NCI-H460 (cell line): ENCODE measurements around the gene VENTX. TPM values are rescaled to one million over a fixed set of nuclear protein-coding genes. Genes with fewer than 3 reads are reported as not detected.

Experiments
- DNase-seq: peaks from one replicate; pipeline ENCODE4 v3.0.0-alpha.2; 2016; ENCODE audit warnings: low read depth; ENCODE audit errors: extremely low read depth
- total RNA-seq: library from RNA; depleted of rRNA; stranded (reverse); fragments of >200 nt; shearing (Covaris generic); gene quantifications from 2 replicates; pipeline ENCODE4 v1.2.3, GENCODE V29; 2014

VENTX gene
- total RNA-seq, 1 experiment from 2014 or later = not detected

- DNase-seq = no peak
Measured at GRCh38 chr10:133201948-133202725, 35.5 kb upstream of the VENTX start.

GRCh38 chr10:133202778-133203651 lies 34.6 kb upstream of the VENTX start:
- no peak for DNase-seq

- DNase-seq = no peak
Measured at GRCh38 chr10:133203652-133204195, 33.9 kb upstream of the VENTX start.

GRCh38 chr10:133204226-133205015 lies 33.2 kb upstream of the VENTX start:
- DNase-seq = no peak

GRCh38 chr10:133205146-133205545 lies 32.5 kb upstream of the VENTX start:
- no peak for DNase-seq

GRCh38 chr10:133206356-133207040 lies 31.2 kb upstream of the VENTX start:
- DNase-seq = no peak

- no peak for DNase-seq
Measured at GRCh38 chr10:133207041-133207600, 30.5 kb upstream of the VENTX start.

GRCh38 chr10:133207627-133208026 lies 30.0 kb upstream of the VENTX start:
- DNase-seq = no peak

GRCh38 chr10:133208466-133208865 lies 29.2 kb upstream of the VENTX start:
- DNase-seq = no peak

GRCh38 chr10:133209117-133209516 lies 28.5 kb upstream of the VENTX start:
- DNase-seq = no peak

GRCh38 chr10:133209641-133210040 lies 28.0 kb upstream of the VENTX start:
- DNase-seq = no peak

- DNase-seq = no peak
Measured at GRCh38 chr10:133210398-133211140, 27.1 kb upstream of the VENTX start.

GRCh38 chr10:133211141-133211830 lies 26.4 kb upstream of the VENTX start:
- no peak for DNase-seq

- DNase-seq = no peak
Measured at GRCh38 chr10:133211959-133212852, 25.4 kb upstream of the VENTX start.

GRCh38 chr10:133212853-133213494 lies 24.7 kb upstream of the VENTX start:
- DNase-seq = no peak

- DNase-seq = no peak
Measured at GRCh38 chr10:133213641-133214467, 23.8 kb upstream of the VENTX start.
